ENCODE results near the gene PDE4D.

PDE4D gene

GRCh38 chr5:58932057-58932612 lies 961.4 kb downstream of the PDE4D start:
- DNase-seq = no peak

DNA sequence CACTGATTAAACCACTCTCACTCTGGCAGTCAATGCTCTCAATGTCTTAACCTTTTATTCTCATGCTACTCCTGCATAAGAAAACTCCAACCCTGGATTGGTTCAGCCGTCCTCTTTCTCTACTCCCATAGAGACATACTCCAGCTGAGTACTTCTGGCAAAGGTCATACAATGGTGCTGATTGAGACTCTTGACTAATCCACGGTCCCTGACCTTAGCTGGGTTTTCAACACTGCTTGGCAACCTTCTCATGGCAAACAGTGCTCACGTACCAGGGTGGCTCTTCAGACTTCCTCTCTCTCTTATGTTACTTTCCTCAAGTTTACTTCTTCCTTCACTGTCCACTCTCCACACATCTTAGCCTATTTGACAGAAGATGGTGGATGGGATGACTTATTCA lies 963.0 kb downstream of the PDE4D start:
- DNase-seq = no peak

GRCh38 chr5:58929726-58930125 lies 963.8 kb downstream of the PDE4D start:
- DNase-seq = no peak

GRCh38 chr5:58927938-58928337 lies 965.6 kb downstream of the PDE4D start:
- DNase-seq = no peak

DNA sequence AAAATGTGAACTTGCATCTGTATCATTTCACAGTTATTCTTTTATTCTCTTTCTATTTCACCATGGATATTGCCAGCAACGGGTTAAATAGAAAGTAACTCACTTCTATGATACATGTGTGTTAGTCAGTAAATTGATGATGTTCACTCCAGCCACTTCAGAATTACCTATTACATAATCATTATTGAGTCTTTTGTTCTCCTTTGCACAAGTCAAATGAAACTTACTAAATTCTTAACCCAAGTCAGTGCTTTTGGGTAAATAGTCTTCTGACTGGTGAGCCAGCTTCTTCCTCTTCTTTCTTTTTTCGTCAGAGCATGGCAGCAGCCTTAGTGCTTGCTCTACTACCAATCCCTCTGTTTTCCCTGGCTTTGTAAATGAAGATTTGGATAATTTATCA lies 966.3 kb downstream of the PDE4D start:
- DNase-seq = no peak

DNA sequence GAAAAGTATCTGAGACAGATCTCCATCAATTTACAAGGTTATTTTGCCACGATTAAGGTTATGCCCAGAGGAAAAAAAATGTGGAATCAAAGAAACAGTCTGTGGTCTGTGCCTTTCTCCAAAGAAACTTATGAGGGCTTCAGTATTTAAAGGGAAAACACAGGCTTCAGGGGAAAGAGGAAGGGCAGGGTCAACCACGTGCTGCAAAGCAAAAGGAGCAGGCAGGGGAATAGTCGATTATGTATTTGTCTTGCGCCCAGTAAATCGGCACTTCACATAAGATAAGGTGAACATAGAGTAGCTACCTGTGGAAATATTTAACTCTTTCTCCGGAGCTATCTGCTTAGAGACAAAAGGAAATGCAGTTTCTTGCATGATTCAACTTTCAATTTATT lies 967.0 kb downstream of the PDE4D start:
- no peak for DNase-seq

GRCh38 chr5:58925627-58926540 lies 967.6 kb downstream of the PDE4D start:
- no peak for DNase-seq

DNA sequence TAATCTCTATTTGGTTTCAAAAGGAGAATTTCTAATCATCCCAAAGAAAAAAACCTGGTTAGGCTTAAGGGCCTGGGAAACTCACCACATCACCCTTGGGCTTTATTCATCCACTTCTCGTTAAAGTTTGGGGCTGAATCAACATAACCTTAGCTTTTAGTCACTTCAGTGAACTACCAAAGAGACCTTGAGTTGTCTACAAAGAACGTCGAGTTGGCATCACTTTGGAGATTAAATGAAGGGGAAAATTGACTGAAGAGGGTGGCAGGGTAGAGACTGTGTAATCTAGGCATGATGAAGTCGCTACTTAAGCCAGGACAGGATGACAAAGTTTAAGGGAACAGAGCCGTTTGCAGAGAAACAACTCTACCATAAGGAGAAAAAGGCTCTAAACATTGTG lies 969.2 kb downstream of the PDE4D start:
- no peak for DNase-seq

GRCh38 chr5:58923355-58923754 lies 970.2 kb downstream of the PDE4D start:
- DNase-seq = no peak

- DNase-seq = no peak
These were observed 970.9 kb downstream of the PDE4D start for GRCh38 chr5:58922461-58923171.

- no peak for DNase-seq
These were observed 972.4 kb downstream of the PDE4D start for GRCh38 chr5:58921159-58921558.

DNA sequence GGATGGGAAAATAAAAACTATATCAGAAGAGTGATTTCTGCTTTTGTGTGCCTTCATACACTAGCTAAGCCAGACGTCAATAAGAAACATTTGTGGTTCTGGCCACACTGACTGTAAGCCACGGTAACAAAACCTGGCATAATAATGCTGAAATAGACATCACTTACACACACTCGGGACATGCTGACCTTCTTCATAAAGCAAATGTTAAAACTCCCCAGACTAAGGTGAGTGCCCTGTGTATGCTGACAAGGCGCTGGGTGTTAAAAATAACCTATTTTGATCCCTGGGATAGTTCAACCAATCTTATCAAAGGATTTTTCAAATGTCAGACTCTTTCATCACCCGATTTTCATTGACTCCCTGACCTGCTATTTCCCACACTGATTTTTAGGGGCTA lies 973.7 kb downstream of the PDE4D start:
- DNase-seq = no peak
